GM20000 (cell line): ENCODE data around the gene VPS37C.

ENCODE experiments used
- DNase-seq: peaks from one replicate; pipeline ENCODE4 v3.0.0; 2012; ENCODE audit warnings: low spot score
- CTCF ChIP-seq: IDR thresholded peaks from 2 replicates; pipeline ENCODE4 v1.5.1; 2012; ENCODE audit warnings: mild to moderate bottlenecking, control low read depth; ENCODE audit errors: extremely low read depth, missing control alignments

Gene VPS37C

GRCh38 chr11:61089806-61090491 is 71.3 kb downstream of the VPS37C start:
- TF ChIP-seq CTCF: no peak

GRCh38 chr11:61087426-61088119 is 73.7 kb downstream of the VPS37C start:
- no peak for TF ChIP-seq CTCF
- no peak for DNase-seq

More at GRCh38 chr11:61089806-61090491, 71.3 kb downstream of the VPS37C start:
- DNase-seq: no peak

GRCh38 chr11:61083601-61084147 is 77.6 kb downstream of the VPS37C start:
- TF ChIP-seq CTCF: no peak
- DNase-seq: peak; percentile 43

- TF ChIP-seq CTCF: no peak
- DNase-seq: no peak
Observed at GRCh38 chr11:61082931-61083531, 78.2 kb downstream of the VPS37C start.

GRCh38 chr11:61082062-61082870 is 79.0 kb downstream of the VPS37C start:
- DNase-seq: no peak
- TF ChIP-seq CTCF: no peak

GRCh38 chr11:61080986-61081590 is 80.1 kb downstream of the VPS37C start:
- TF ChIP-seq CTCF: no peak
- DNase-seq: no peak
